Fibroblast of peridontal ligament (primary cell): ENCODE results near the gene LRRFIP2.
"Not testable (repeated sequence)": the region's sequence is repeated elsewhere in the genome, so short reads cannot be mapped to it uniquely, and the experiment has no call there.

ENCODE experiments used
- DNase-seq: peaks from one replicate; pipeline ENCODE4 v3.0.0-alpha.2; 2010; ENCODE audit errors: extremely low read depth

LRRFIP2 gene

GRCh38 chr3:37068031-37068430, 106.4 kb downstream of the LRRFIP2 start:
- DNase-seq: no peak

GRCh38 chr3:37067577-37067976, 106.8 kb downstream of the LRRFIP2 start:
- DNase-seq: no peak

- no peak for DNase-seq
Measured at GRCh38 chr3:37064747-37065146, 109.6 kb downstream of the LRRFIP2 start.

- DNase-seq: no peak
Measured at GRCh38 chr3:37058117-37058516, 116.3 kb downstream of the LRRFIP2 start.

- no peak for DNase-seq
Measured at GRCh38 chr3:37056826-37057225, 117.6 kb downstream of the LRRFIP2 start.

GRCh38 chr3:37055077-37055476, 119.3 kb downstream of the LRRFIP2 start:
- DNase-seq: not testable (repeated sequence)

- peak; percentile 94 for DNase-seq
Measured at GRCh38 chr3:37054370-37054769, 120.0 kb downstream of the LRRFIP2 start.

- no peak for DNase-seq
Measured at GRCh38 chr3:37053753-37054152, 120.6 kb downstream of the LRRFIP2 start.

GRCh38 chr3:37053337-37053736, 121.0 kb downstream of the LRRFIP2 start:
- no peak for DNase-seq

- DNase-seq: no peak
Measured at GRCh38 chr3:37052860-37053259, 121.5 kb downstream of the LRRFIP2 start.

- no peak for DNase-seq
Measured at GRCh38 chr3:37050282-37050681, 124.1 kb downstream of the LRRFIP2 start.

- DNase-seq: peak; percentile 59
Measured at GRCh38 chr3:37042712-37043111, 131.7 kb downstream of the LRRFIP2 start.

GRCh38 chr3:37041546-37042195, 132.7 kb downstream of the LRRFIP2 start:
- DNase-seq: no peak

- no peak for DNase-seq
Measured at GRCh38 chr3:37040231-37040630, 134.2 kb downstream of the LRRFIP2 start.

GRCh38 chr3:37039161-37039846, 135.1 kb downstream of the LRRFIP2 start:
- no peak for DNase-seq

- no peak for DNase-seq
Measured at GRCh38 chr3:37037352-37037751, 137.0 kb downstream of the LRRFIP2 start.

- no peak for DNase-seq
Measured at GRCh38 chr3:37032961-37033360, 141.4 kb downstream of the LRRFIP2 start.

GRCh38 chr3:37031096-37031682, 143.2 kb downstream of the LRRFIP2 start:
- no peak for DNase-seq

GRCh38 chr3:37030588-37030987, 143.8 kb downstream of the LRRFIP2 start:
- DNase-seq: no peak

- no peak for DNase-seq
Measured at GRCh38 chr3:37029516-37030163, 144.7 kb downstream of the LRRFIP2 start.

GRCh38 chr3:37029111-37029510, 145.3 kb downstream of the LRRFIP2 start:
- DNase-seq: no peak

GRCh38 chr3:37028329-37028728, 146.1 kb downstream of the LRRFIP2 start:
- no peak for DNase-seq

GRCh38 chr3:37026851-37027250, 147.5 kb downstream of the LRRFIP2 start:
- DNase-seq: no peak
